Thymus (tissue), 11 donors: ENCODE data around the gene GPR108. TPM values are rescaled to one million over a fixed set of nuclear protein-coding genes. Genes with fewer than 3 reads are reported as not detected.
A peak's percentile ranks its signal among the peaks of the same experiment; 100 is the strongest.
"Not testable (repeated sequence)": the region's sequence is repeated elsewhere in the genome, so short reads cannot be mapped to it uniquely, and the experiment has no call there.

Experiments
- DNase-seq, 9 donors: peaks; one replicate each; pipeline ENCODE4 v3.0.0-alpha.2; 2013; ENCODE audit warnings: low spot score in 9 of 9, low read depth in 6 of 9, missing footprints in 1 of 9
- H3K27ac ChIP-seq, 2 donors: one replicate each; pipeline ENCODE4 v1.5.1; 2013; ENCODE audit warnings: control low read depth in 1 of 2, low read depth in 1 of 2, low read length in 1 of 2, mild to moderate bottlenecking in 1 of 2, moderate library complexity in 1 of 2
- H3K27me3 ChIP-seq, 2 donors: one replicate each; pipeline ENCODE4 v1.5.1; 2013; ENCODE audit warnings: low read length in 1 of 2; ENCODE audit not compliant: control insufficient read depth in 2 of 2, insufficient read depth in 1 of 2
- H3K36me3 ChIP-seq, 2 donors: one replicate each; pipeline ENCODE4 v1.5.1; 2013; ENCODE audit warnings: low read length in 1 of 2, mild to moderate bottlenecking in 1 of 2, moderate library complexity in 1 of 2; ENCODE audit not compliant: control insufficient read depth in 2 of 2, insufficient read depth in 2 of 2
- H3K4me1 ChIP-seq, 2 donors: one replicate each; pipeline ENCODE4 v1.5.1; 2013; ENCODE audit warnings: low read length in 2 of 2; ENCODE audit not compliant: control insufficient read depth in 2 of 2, insufficient read depth in 2 of 2
- H3K4me3 ChIP-seq, 2 donors: one replicate each; pipeline ENCODE4 v1.5.1; 2013; ENCODE audit warnings: low read length in 2 of 2, control low read depth in 1 of 2, mild to moderate bottlenecking in 1 of 2
- H3K9me3 ChIP-seq, 2 donors: one replicate each; pipeline ENCODE4 v1.5.1; 2013; ENCODE audit warnings: low read length in 1 of 2, mild to moderate bottlenecking in 1 of 2; ENCODE audit not compliant: control insufficient read depth in 2 of 2, insufficient read depth in 1 of 2
- WGBS: extraction: QIAGEN DNeasy Blood & Tissue Kit; methylation state at CpG from one replicate; pipeline ENCODE4 v1.1.7; 2013; 5-methylcytosine and 5-hydroxymethylcytosine counted together
- polyA plus RNA-seq: library from polyadenylated mRNA; stranded (reverse); fragments of 200-250 nt; gene quantifications from one replicate; pipeline ENCODE4 v1.2.3, GENCODE V29; 2013
- total RNA-seq: library from RNA; stranded (reverse); fragments of 120-200 nt; gene quantifications from one replicate; pipeline ENCODE4 v1.2.4, GENCODE V29; 2013
- donor health status: healthy.

Gene GPR108
- total and polyA plus RNA-seq, 2 donors, result 34.9 to 106 TPM

GRCh38 chr19:6752256-6753177, 15.1 kb upstream of the GPR108 start:
- no peak for DNase-seq
- peaks cover 3 to 12% of the 10 kb centered on the region in 2 donors for H3K4me1 ChIP-seq
- WGBS, result 86% methylated on average over 50 of the region's 50 CpGs
- peaks cover 3 to 7% of the 10 kb centered on the region in 2 donors for H3K36me3 ChIP-seq
- H3K9me3 ChIP-seq, result no peaks in the 10 kb centered on the region
- peak overlapping the region in 1 of 2 donors; percentile 36 for H3K4me3 ChIP-seq
- H3K27ac ChIP-seq, result no peak overlapping the region
- peaks cover 0 to 11% of the 10 kb centered on the region in 2 donors for H3K27me3 ChIP-seq

- H3K4me1 ChIP-seq, result peaks cover 3 to 12% of the 10 kb centered on the region in 2 donors
- no peak overlapping the region for H3K27ac ChIP-seq
- no peak overlapping the region for H3K4me3 ChIP-seq
- peaks cover 3 to 7% of the 10 kb centered on the region in 2 donors for H3K36me3 ChIP-seq
- 98% methylated on average over 16 of the region's 16 CpGs for WGBS
- no peaks in the 10 kb centered on the region for H3K9me3 ChIP-seq
- no peak for DNase-seq
- H3K27me3 ChIP-seq, result peaks cover 0 to 11% of the 10 kb centered on the region in 2 donors
Measured at GRCh38 chr19:6751189-6751588, 13.8 kb upstream of the GPR108 start.

- WGBS, result 88% methylated on average over 20 of the region's 20 CpGs
- H3K4me3 ChIP-seq, result no peak overlapping the region
- H3K4me1 ChIP-seq, result peaks cover 3 to 13% of the 10 kb centered on the region in 2 donors
- H3K27me3 ChIP-seq, result peaks cover 0 to 11% of the 10 kb centered on the region in 2 donors
- H3K27ac ChIP-seq, result no peak overlapping the region
- DNase-seq, result no peak
- no peaks in the 10 kb centered on the region for H3K9me3 ChIP-seq
- peaks cover 3 to 6% of the 10 kb centered on the region in 2 donors for H3K36me3 ChIP-seq
Measured at GRCh38 chr19:6750062-6750461, 12.7 kb upstream of the GPR108 start.

GRCh38 chr19:6748543-6748942, 11.2 kb upstream of the GPR108 start:
- H3K4me3 ChIP-seq, H3K36me3 ChIP-seq, H3K9me3 ChIP-seq, H3K27ac ChIP-seq, DNase-seq, H3K4me1 ChIP-seq: not testable (repeated sequence)
- 96% methylated on average over 10 of the region's 10 CpGs for WGBS
- H3K27me3 ChIP-seq, result peaks cover 0 to 13% of the 10 kb centered on the region in 2 donors

- Histone ChIP-seq H3K27ac (no peak overlapping the region), H3K9me3 (no peaks in the 10 kb centered on the region), H3K4me1 (peaks cover 0 to 2% of the 10 kb centered on the region in 2 donors), H3K27me3 (peaks cover 14 to 30% of the 10 kb centered on the region in 2 donors), H3K4me3 (no peak overlapping the region), H3K36me3 (peaks cover under 1 to 6% of the 10 kb centered on the region in 2 donors)
- no peak for DNase-seq
- 98% methylated on average over 24 of the region's 24 CpGs for WGBS
Measured at GRCh38 chr19:6745965-6746364, 8.6 kb upstream of the GPR108 start.

- WGBS, result 92% methylated on average over 41 of the region's 41 CpGs
- Histone ChIP-seq H3K4me1 (peaks cover 3 to 13% of the 10 kb centered on the region in 2 donors), H3K4me3 (no peak overlapping the region), H3K9me3 (peaks cover 0 to 5% of the 10 kb centered on the region in 2 donors), H3K27me3 (peaks cover 28 to 43% of the 10 kb centered on the region in 2 donors), H3K27ac (peak overlapping the region in 1 of 2 donors; percentile 46), H3K36me3 (peaks cover 0 to 4% of the 10 kb centered on the region in 2 donors)
- DNase-seq, result no peak
Measured at GRCh38 chr19:6744381-6745301, 7.3 kb upstream of the GPR108 start.

- Histone ChIP-seq H3K4me1 (peaks cover 8 to 19% of the 10 kb centered on the region in 2 donors), H3K27me3 (peaks cover 29 to 45% of the 10 kb centered on the region in 2 donors), H3K4me3 (no peak overlapping the region), H3K9me3 (peaks cover 0 to 5% of the 10 kb centered on the region in 2 donors), H3K36me3 (peaks cover 0 to 4% of the 10 kb centered on the region in 2 donors), H3K27ac (no peak overlapping the region)
- WGBS, result 92% methylated on average over 15 of the region's 15 CpGs
- DNase-seq, result no peak
Measured at GRCh38 chr19:6743714-6744380, 6.5 kb upstream of the GPR108 start.

GRCh38 chr19:6743066-6743465, 5.7 kb upstream of the GPR108 start:
- Histone ChIP-seq H3K9me3 (peaks cover 0 to 5% of the 10 kb centered on the region in 2 donors), H3K4me3 (no peak overlapping the region), H3K36me3 (peaks cover 0 to 4% of the 10 kb centered on the region in 2 donors), H3K4me1 (peaks cover 16 to 27% of the 10 kb centered on the region in 2 donors), H3K27ac (no peak overlapping the region), H3K27me3 (peaks cover 29 to 45% of the 10 kb centered on the region in 2 donors)
- DNase-seq, result no peak
- WGBS, result 98% methylated on average over 7 of the region's 7 CpGs
